HepG2 (cell line): ENCODE measurements around the gene PPAT. TPM values are rescaled to one million over a fixed set of nuclear protein-coding genes. Genes with fewer than 3 reads are reported as not detected.

Experiments used
- AGO2 ChIP-seq: fragments of 200-400 bp; formaldehyde crosslinking; optimal IDR thresholded peaks from 2 replicates; pipeline ENCODE3; 2017; ENCODE audit warnings: mild to moderate bottlenecking, low read depth, low read length, moderate library complexity
- ATF4 ChIP-seq, 2 experiments: fragments of 450-650 bp in 1 of 2; sonication (generic) in 1 of 2; formaldehyde crosslinking; IDR thresholded peaks; 2 replicates each; pipeline versions ENCODE4 v1.5.0 to v1.8.0; 2020 to 2022; ENCODE audit warnings: mild to moderate bottlenecking in 1 of 2, missing genetic modification reagents in 1 of 2
- CREM ChIP-seq, 2 experiments: sonication (generic) in 1 of 2; formaldehyde crosslinking in 1 of 2; IDR thresholded peaks; 2 replicates each; pipeline versions ENCODE4 v1.4.0 to v1.6.1; 2016 to 2020; ENCODE audit warnings: antibody characterized with exemption in 1 of 2, mild to moderate bottlenecking in 1 of 2, missing genetic modification reagents in 1 of 2
- EEA1 ChIP-seq: sonication (generic); formaldehyde crosslinking; IDR thresholded peaks from 2 replicates; pipeline ENCODE4 v1.5.1; 2020; ENCODE audit warnings: mild to moderate bottlenecking, missing genetic modification reagents, borderline replicate concordance
- ELF3 ChIP-seq: IDR thresholded peaks from 2 replicates; pipeline ENCODE4 v1.6.1; 2016; ENCODE audit warnings: missing genetic modification reagents, missing compliant biosample characterization
- ETS1 ChIP-seq: sonication (generic); formaldehyde crosslinking; IDR thresholded peaks from 2 replicates; pipeline ENCODE4 v1.4.0; 2020; ENCODE audit warnings: missing genetic modification reagents
- FOXK1 ChIP-seq: sonication (generic); formaldehyde crosslinking; IDR thresholded peaks from 2 replicates; pipeline ENCODE4 v1.4.0; 2020; ENCODE audit warnings: low read depth, missing genetic modification reagents, borderline replicate concordance
- FOXO1 ChIP-seq: sonication (generic); formaldehyde crosslinking; IDR thresholded peaks from 2 replicates; pipeline ENCODE4 v1.4.0; 2020; ENCODE audit warnings: missing genetic modification reagents
- MTA1 ChIP-seq: sonication (generic); formaldehyde crosslinking; IDR thresholded peaks from 2 replicates; pipeline ENCODE4 v1.4.0; 2020; ENCODE audit warnings: missing genetic modification reagents, mild to moderate bottlenecking, borderline replicate concordance
- MTERF4 ChIP-seq: sonication (generic); formaldehyde crosslinking; IDR thresholded peaks from 2 replicates; pipeline ENCODE4 v1.8.0; 2023; ENCODE audit warnings: mild to moderate bottlenecking, missing genetic modification reagents
- MXI1 ChIP-seq: IDR thresholded peaks from 3 replicates; pipeline ENCODE4 v1.6.1; 2012; ENCODE audit warnings: low read depth, low read length, inconsistent platforms, borderline replicate concordance
- POLR2G ChIP-seq: fragments of 200-400 bp; formaldehyde crosslinking; IDR thresholded peaks from 2 replicates; pipeline ENCODE4 v1.6.1; 2018; ENCODE audit warnings: mild to moderate bottlenecking, low read depth, low read length, moderate library complexity
- RARA ChIP-seq: IDR thresholded peaks from 2 replicates; pipeline ENCODE4 v1.6.1; 2016; ENCODE audit warnings: missing genetic modification reagents, missing compliant biosample characterization
- REL ChIP-seq: sonication (generic); formaldehyde crosslinking; conservative IDR thresholded peaks from 2 replicates; pipeline ENCODE4 v1.8.0; 2022; ENCODE audit warnings: mild to moderate bottlenecking, missing genetic modification reagents, moderate library complexity
- SMAD9 ChIP-seq: sonication (generic); formaldehyde crosslinking; IDR thresholded peaks from 2 replicates; pipeline ENCODE4 v1.5.1; 2020; ENCODE audit warnings: mild to moderate bottlenecking, missing genetic modification reagents
- TBX2 ChIP-seq: sonication (generic); formaldehyde crosslinking; IDR thresholded peaks from 2 replicates; pipeline ENCODE4 v1.5.0; 2020; ENCODE audit warnings: missing genetic modification reagents, mild to moderate bottlenecking, borderline replicate concordance
- UBTF ChIP-seq: sonication (generic); formaldehyde crosslinking; IDR thresholded peaks from 2 replicates; pipeline ENCODE4 v1.4.0; 2020; ENCODE audit warnings: mild to moderate bottlenecking, missing genetic modification reagents
- ZBTB14 ChIP-seq: sonication (generic); formaldehyde crosslinking; IDR thresholded peaks from 2 replicates; pipeline ENCODE4 v1.4.0; 2020; ENCODE audit warnings: missing genetic modification reagents
- ZNF749 ChIP-seq: sonication (generic); formaldehyde crosslinking; IDR thresholded peaks from 2 replicates; pipeline ENCODE4 v1.8.0; 2022; ENCODE audit warnings: mild to moderate bottlenecking, missing genetic modification reagents, moderate library complexity, borderline replicate concordance
- ZNF816 ChIP-seq: sonication (generic); formaldehyde crosslinking; IDR thresholded peaks from 2 replicates; pipeline ENCODE4 v1.8.0; 2022; ENCODE audit warnings: missing genetic modification reagents, mild to moderate bottlenecking, borderline replicate concordance
- polyA plus RNA-seq, 8 experiments: library from polyadenylated mRNA; depleted of rRNA in 3 of 8; stranded (reverse) in 7 of 8; unstranded in 1 of 8; fragments of >200 nt; fragmentation: Illumina TruSeq in 4 of 8; extraction: Trizol in 4 of 8; gene quantifications; 2 replicates each; pipeline versions ENCODE4 v1.2.1 to v1.2.3, GENCODE V29; 2011 to 2016; ENCODE audit warnings: low read depth in 4 of 8, missing spikeins in 1 of 8, mixed read lengths in 1 of 8; ENCODE audit not compliant: insufficient read depth in 1 of 8
- total RNA-seq, 5 experiments: library from RNA; depleted of rRNA; stranded (reverse); fragments of >200 nt; fragmentation: Illumina TruSeq; extraction: Trizol; gene quantifications; 2 replicates each; pipeline ENCODE4 v1.2.3, GENCODE V29; 2016; ENCODE audit warnings: low read depth in 1 of 5

The PPAT gene
- total and polyA plus RNA-seq, 2 of the 13 experiments (the other 11 are each of a cell fraction or from before 2014, with no cell fraction given) = 16.9 to 62.6 TPM

- TF ChIP-seq MTERF4 (CRISPR knock-in tag) (0 out of 2 replicates have a peak, but pooled peaks have one; percentile 51), ATF4 (CRISPR knock-in tag; IDR thresholded peaks at IDR 0.05) (0 out of 4 replicates have a peak, but pooled peaks of 1 of the 2 experiments have one; percentile 46), FOXO1 (peak; percentile 56), SMAD9 (CRISPR knock-in tag) (no peak), ZBTB14 (no peak), RARA (CRISPR knock-in tag) (peak; percentile 53), ZNF816 (CRISPR knock-in tag) (peak; percentile 1; the same call in 1 of the 2 replicates), ELF3 (peak; percentile 44), MXI1 (peak; percentile 82; the same call in 2 of the 3 replicates), REL (0 out of 2 replicates have a peak, but pooled peaks have one; percentile 38), TBX2 (CRISPR knock-in tag) (peak; percentile 68), UBTF (CRISPR knock-in tag) (peak; percentile 88), AGO2 (peak; percentile 56), MTA1 (CRISPR knock-in tag) (peak; percentile 78; the same call in 1 of the 2 replicates), ZNF749 (CRISPR knock-in tag) (0 out of 2 replicates have a peak, but pooled peaks have one; percentile 48), CREM (IDR thresholded peaks at IDR 0.05) (peak; percentile 100), CREM (CRISPR knock-in tag; IDR thresholded peaks at IDR 0.05) (peak; percentile 98), ETS1 (CRISPR knock-in tag) (no peak), EEA1 (0 out of 2 replicates have a peak, but pooled peaks have one; percentile 35), POLR2G (peak; percentile 96), FOXK1 (peak; percentile 86; the same call in 1 of the 2 replicates)
Observed at GRCh38 chr4:56387023-56388001, 48.1 kb downstream of the PPAT start, which contains the start of gene AASDH (continued).
